Erythroblast (primary cell): ENCODE results near the gene CEP57.

Experiments used
- GATA1 ChIP-seq: IDR thresholded peaks from 2 replicates; pipeline ENCODE4 v1.6.1; 2011; ENCODE audit warnings: low read depth, mild to moderate bottlenecking, control low read depth, low read length, moderate library complexity
- POLR2A ChIP-seq: IDR thresholded peaks from 2 replicates; pipeline ENCODE4 v1.6.1; 2011; ENCODE audit warnings: mild to moderate bottlenecking, low read length

- TF ChIP-seq POLR2A (no peak), GATA1 (no peak)
Measured at GRCh38 chr11:95780544-95780943, 9.8 kb upstream of the CEP57 start.
